Spleen (tissue), 13 donors: Measurements from ENCODE around the gene CLEC11A. TPM values are rescaled to one million over a fixed set of nuclear protein-coding genes. Genes with fewer than 3 reads are reported as not detected.

Source experiments
- DNase-seq: peaks from one replicate; pipeline ENCODE4 v3.0.0-alpha.2; 2020
- H3K27ac ChIP-seq, 8 donors: fragments of 200-600 bp; sonication (generic) in 7 of 8; 1 replicate in 4 of 8; 2 replicates in 4 of 8; pipeline versions ENCODE4 v1.5.0 to v1.8.0; 2016 to 2021; ENCODE audit warnings: inconsistent platforms in 4 of 8, mild to moderate bottlenecking in 4 of 8, moderate library complexity in 1 of 8
- H3K27me3 ChIP-seq, 7 donors: fragments of 200-600 bp; sonication (generic) in 6 of 7; replicated peaks in 1 of 7; 1 replicate in 4 of 7; 2 replicates in 3 of 7; pipeline versions ENCODE4 v1.5.0 to v1.8.0; 2016 to 2021; ENCODE audit warnings: inconsistent platforms in 3 of 7, mild to moderate bottlenecking in 1 of 7
- H3K36me3 ChIP-seq, 6 donors: fragments of 200-600 bp; sonication (generic) in 5 of 6; 1 replicate in 4 of 6; 2 replicates in 2 of 6; pipeline versions ENCODE4 v1.5.0 to v1.8.0; 2016 to 2021; ENCODE audit warnings: inconsistent platforms in 2 of 6
- H3K4me1 ChIP-seq, 6 donors: fragments of 200-600 bp; sonication (generic) in 5 of 6; 1 replicate in 3 of 6; 2 replicates in 3 of 6; pipeline versions ENCODE4 v1.5.0 to v1.8.0; 2016 to 2021; ENCODE audit warnings: inconsistent platforms in 3 of 6
- H3K4me3 ChIP-seq, 8 donors: fragments of 200-600 bp; sonication (generic) in 7 of 8; 1 replicate in 4 of 8; 2 replicates in 4 of 8; pipeline versions ENCODE4 v1.5.0 to v1.8.0; 2016 to 2021; ENCODE audit warnings: inconsistent platforms in 4 of 8, mild to moderate bottlenecking in 4 of 8, moderate library complexity in 2 of 8
- H3K9me3 ChIP-seq, 8 donors: fragments of 200-600 bp; sonication (generic) in 7 of 8; 1 replicate in 4 of 8; 2 replicates in 4 of 8; pipeline versions ENCODE4 v1.5.0 to v1.8.0; 2016 to 2021; ENCODE audit warnings: inconsistent platforms in 4 of 8
- POLR2A ChIP-seq, 3 donors: fragments of 450-650 bp; IDR thresholded peaks; one replicate each; pipeline ENCODE4 v1.5.1; 2017; ENCODE audit warnings: antibody characterized with exemption in 3 of 3, mild to moderate bottlenecking in 1 of 3
- POLR2AphosphoS5 ChIP-seq, 3 donors: sonication (generic); formaldehyde crosslinking; IDR thresholded peaks; one replicate each; pipeline ENCODE4 v1.5.1; 2017; ENCODE audit warnings: antibody characterized with exemption in 3 of 3
- WGBS, 5 donors: extraction: QIAGEN DNeasy Blood & Tissue Kit in 3 of 5; methylation state at CpG; one replicate each; pipeline versions ENCODE4 v1.1.5 to v1.1.7; 2013 to 2018; 5-methylcytosine and 5-hydroxymethylcytosine counted together
- intact Hi-C: fragments of 100-400 bp; cut with DNase I; formaldehyde crosslinking; loops from one replicate; pipeline ENCODE4 v1.15.0; 2023; ENCODE audit warnings: low total_unique reads
- long read RNA-seq, 2 donors: transcript quantifications; one replicate each; lab custom pipeline, GENCODE V29; 2026
- polyA plus RNA-seq, 3 donors: library from polyadenylated mRNA; stranded (reverse); fragments of 200-250 nt; gene quantifications; one replicate each; pipeline ENCODE4 v1.2.1, GENCODE V29; 2013
- total RNA-seq, 7 donors: library from RNA; depleted of rRNA in 3 of 7; stranded (reverse); fragments of >200 nt in 3 of 7; fragmentation: NEBNext Ultra II Directional in 4 of 7; extraction: Animal tissue kit (Norgen Biotek cat#: 25700) in 4 of 7; gene quantifications; one replicate each; pipeline versions ENCODE4 v1.1.0 to v1.2.1, GENCODE V29; 2016 to 2021
- TF ChIP-seq, protein P1 (sequence below), 11 experiments: fragments of 200-600 bp in 7 of 11; fragments of 450-650 bp in 4 of 11; sonication (generic) in 4 of 11; IDR thresholded peaks in 8 of 11; conservative IDR thresholded peaks in 3 of 11; 1 replicate in 7 of 11; 2 replicates in 4 of 11; pipeline versions ENCODE4 v1.4.0 to v1.8.0; 2016 to 2021; ENCODE audit warnings: antibody characterized with exemption in 11 of 11, inconsistent platforms in 4 of 11, mild to moderate bottlenecking in 1 of 11
- donor health status: healthy with polysubstance abuse.
- donor health status: DM: no; HTN: no; CAD: no; lungs with moderate emphysema.
- donor health status: DM: no; HTN: no; CAD: no.
- donor health status: Bipolar disorder and iron deficiency.
- donor health status: healthy.
- donor health status: DM: no; HTN: no; CAD: no.
- donor health status: DM: yes; HTN: yes; CAD: no.

Gene CLEC11A, protein sequence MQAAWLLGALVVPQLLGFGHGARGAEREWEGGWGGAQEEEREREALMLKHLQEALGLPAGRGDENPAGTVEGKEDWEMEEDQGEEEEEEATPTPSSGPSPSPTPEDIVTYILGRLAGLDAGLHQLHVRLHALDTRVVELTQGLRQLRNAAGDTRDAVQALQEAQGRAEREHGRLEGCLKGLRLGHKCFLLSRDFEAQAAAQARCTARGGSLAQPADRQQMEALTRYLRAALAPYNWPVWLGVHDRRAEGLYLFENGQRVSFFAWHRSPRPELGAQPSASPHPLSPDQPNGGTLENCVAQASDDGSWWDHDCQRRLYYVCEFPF
- 10 to 100 TPM in 1 of 7 donors, 1 to 10 TPM in 6; 6.2 to 10.7 (median 9.0) TPM for total RNA-seq
- polyA plus RNA-seq, result 1 to 10 TPM; 8.7 to 9.0 (median 8.9) TPM
- long read RNA-seq, donor 1, transcript CLEC11A-201 (4 exons, 1,419 nt), result major isoform, 14 of 23 reads
- long read RNA-seq, donor 1, partial matches to known transcripts, result 9 of 23 reads
- long read RNA-seq, donor 1, other reads (novel, unspliced or antisense), result 0 of 23 reads
- long read RNA-seq, donor 2, transcript CLEC11A-201 (4 exons, 1,419 nt), result major isoform, 13 of 13 reads
- long read RNA-seq, donor 2, partial matches to known transcripts, result 0 of 13 reads
- long read RNA-seq, donor 2, other reads (novel, unspliced or antisense), result 0 of 13 reads

DNA sequence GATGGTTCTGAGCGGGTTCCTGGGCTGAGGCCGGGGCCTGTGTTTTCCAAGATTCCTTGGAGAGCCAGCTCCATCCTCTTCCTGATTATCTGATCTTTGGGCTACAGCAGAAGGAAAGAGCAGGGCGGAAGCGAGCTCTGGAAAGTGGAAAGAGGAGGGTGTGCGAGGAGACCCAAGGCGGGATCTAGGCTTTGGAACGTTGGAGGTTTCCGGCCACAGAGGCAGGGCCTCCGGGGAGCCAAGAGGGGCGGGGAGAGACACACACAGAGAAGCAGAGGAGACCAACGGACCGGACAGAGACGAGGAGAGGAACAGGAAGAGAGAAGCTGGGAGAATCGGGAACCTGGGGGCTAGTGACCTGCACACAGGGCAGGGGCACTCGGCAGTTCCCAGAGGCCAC is at the start of gene CLEC11A:
Gene CLEC11A (plus strand): TSS at position 296 of the 400 bp plus-strand sequence. CDS start 162 bp downstream, outside the sequence.
- Histone ChIP-seq H3K9me3 (peaks cover 0 to 18% (median 0%) of the 10 kb centered on the region in 8 donors), H3K4me1 (peaks cover 8 to 52% (median 33%) of the 10 kb centered on the region in 6 donors), H3K27ac (peak within 1 kb of the TSS in 7 of 8 donors; percentile 19 to 78 (median 69)), H3K36me3 (no peaks in the 10 kb centered on the region), H3K27me3 (peaks cover 0 to 100% (median 86%) of the 10 kb centered on the region in 7 donors), H3K4me3 (peak within 1 kb of the TSS; percentile 2 to 79 (median 46))
- TF ChIP-seq, protein P1, sequence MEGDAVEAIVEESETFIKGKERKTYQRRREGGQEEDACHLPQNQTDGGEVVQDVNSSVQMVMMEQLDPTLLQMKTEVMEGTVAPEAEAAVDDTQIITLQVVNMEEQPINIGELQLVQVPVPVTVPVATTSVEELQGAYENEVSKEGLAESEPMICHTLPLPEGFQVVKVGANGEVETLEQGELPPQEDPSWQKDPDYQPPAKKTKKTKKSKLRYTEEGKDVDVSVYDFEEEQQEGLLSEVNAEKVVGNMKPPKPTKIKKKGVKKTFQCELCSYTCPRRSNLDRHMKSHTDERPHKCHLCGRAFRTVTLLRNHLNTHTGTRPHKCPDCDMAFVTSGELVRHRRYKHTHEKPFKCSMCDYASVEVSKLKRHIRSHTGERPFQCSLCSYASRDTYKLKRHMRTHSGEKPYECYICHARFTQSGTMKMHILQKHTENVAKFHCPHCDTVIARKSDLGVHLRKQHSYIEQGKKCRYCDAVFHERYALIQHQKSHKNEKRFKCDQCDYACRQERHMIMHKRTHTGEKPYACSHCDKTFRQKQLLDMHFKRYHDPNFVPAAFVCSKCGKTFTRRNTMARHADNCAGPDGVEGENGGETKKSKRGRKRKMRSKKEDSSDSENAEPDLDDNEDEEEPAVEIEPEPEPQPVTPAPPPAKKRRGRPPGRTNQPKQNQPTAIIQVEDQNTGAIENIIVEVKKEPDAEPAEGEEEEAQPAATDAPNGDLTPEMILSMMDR (IDR thresholded peaks at IDR 0.05 in 8 of 11, conservative IDR thresholded peaks at IDR 0.05 in 3 of 11), result no peak
- TF ChIP-seq POLR2AphosphoS5 (IDR thresholded peaks at IDR 0.05), result peak in 2 of 3 donors; percentile 16 to 56
- WGBS, 5 donors, result 17 to 24% (median 20%) methylated on average over 15 of the region's 15 CpGs
- intact Hi-C loops, result no loop called here
- no peak for DNase-seq

DNA sequence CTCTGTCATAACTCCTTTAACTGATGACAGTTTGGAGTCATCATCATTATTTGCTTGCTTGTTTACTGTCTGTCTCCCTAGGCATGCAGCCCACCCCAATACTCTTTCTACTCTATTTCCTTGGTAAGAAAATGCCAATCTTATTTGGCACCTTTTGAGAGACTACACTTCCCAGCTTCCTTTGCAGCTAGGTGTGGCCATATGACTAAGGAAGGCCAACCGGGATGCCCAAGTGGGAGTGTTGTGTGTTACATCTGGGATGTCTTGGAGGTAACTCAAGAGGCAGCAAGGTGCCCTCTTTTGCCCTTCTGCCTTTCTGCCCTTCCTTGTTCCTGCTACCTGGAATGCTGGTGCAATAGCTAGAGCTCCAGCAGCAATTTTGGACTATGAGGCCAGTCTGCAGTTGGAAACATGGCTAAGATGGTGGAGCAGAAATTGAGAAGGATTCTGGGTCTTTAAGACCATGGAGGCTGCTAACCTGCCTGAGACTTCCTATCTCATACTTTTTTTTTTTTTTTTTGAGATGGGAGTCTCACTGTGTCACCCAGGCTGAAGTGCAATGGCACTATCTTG is 46.5 kb upstream of the CLEC11A start:
- Histone ChIP-seq H3K4me3 (no peak overlapping the region), H3K36me3 (no peaks in the 10 kb centered on the region), H3K27me3 (peaks cover 0 to 76% (median 9%) of the 10 kb centered on the region in 7 donors), H3K27ac (no peak overlapping the region), H3K4me1 (peaks cover 0 to 8% (median 6%) of the 10 kb centered on the region in 6 donors), H3K9me3 (peaks cover 0 to 18% (median 6%) of the 10 kb centered on the region in 8 donors)
- WGBS, 5 donors, result 55 to 80% (median 63%) methylated on average over 1 of the region's 1 CpG
- TF ChIP-seq, protein P1 (IDR thresholded peaks at IDR 0.05 in 8 of 11, conservative IDR thresholded peaks at IDR 0.05 in 3 of 11), result no peak
- no peak for TF ChIP-seq POLR2AphosphoS5 (IDR thresholded peaks at IDR 0.05)
- TF ChIP-seq POLR2A (IDR thresholded peaks at IDR 0.05), result no peak
- intact Hi-C loops, result no loop called here
- DNase-seq, result no peak

DNA sequence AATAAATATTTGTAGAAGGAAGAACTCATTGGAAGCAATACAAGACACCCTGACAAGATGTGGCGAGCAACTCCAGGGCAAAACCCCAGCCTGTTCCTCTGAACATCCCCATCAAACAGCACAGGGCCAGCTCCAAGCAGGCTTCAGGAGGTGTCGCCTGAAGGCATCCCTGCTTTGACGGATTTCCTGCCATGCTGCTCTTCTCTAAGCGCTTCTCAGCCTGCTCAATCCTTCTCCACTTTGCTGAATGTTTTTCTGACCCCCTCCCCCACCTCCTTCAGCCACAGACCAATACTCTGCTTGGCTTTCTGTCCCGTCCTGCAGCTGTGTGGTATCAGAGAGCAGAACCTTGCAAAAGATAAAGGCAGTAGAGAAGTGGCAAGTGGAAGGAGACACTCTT is 45.5 kb upstream of the CLEC11A start:
- no peaks in the 10 kb centered on the region for H3K36me3 ChIP-seq
- H3K4me1 ChIP-seq, result peaks cover 0 to 8% (median 6%) of the 10 kb centered on the region in 6 donors
- no peak overlapping the region for H3K27ac ChIP-seq
- TF ChIP-seq POLR2AphosphoS5 (IDR thresholded peaks at IDR 0.05) (no peak), POLR2A (IDR thresholded peaks at IDR 0.05) (no peak)
- TF ChIP-seq, protein P1 (IDR thresholded peaks at IDR 0.05 in 8 of 11, conservative IDR thresholded peaks at IDR 0.05 in 3 of 11), result no peak
- no peak overlapping the region for H3K4me3 ChIP-seq
- peaks cover 0 to 76% (median 5%) of the 10 kb centered on the region in 7 donors for H3K27me3 ChIP-seq
- peaks cover 0 to 18% (median 6%) of the 10 kb centered on the region in 8 donors for H3K9me3 ChIP-seq
- 52 to 67% (median 59%) methylated on average over 5 of the region's 5 CpGs for WGBS, 5 donors
- DNase-seq, result no peak
- intact Hi-C loops, result no loop called here
